ENCODE data around the gene TSEN54. TPM values are rescaled to one million over a fixed set of nuclear protein-coding genes. Genes with fewer than 3 reads are reported as not detected.

TSEN54 gene
- total RNA-seq, 1 experiment from 2014 or later, result 44.5 TPM

DNA sequence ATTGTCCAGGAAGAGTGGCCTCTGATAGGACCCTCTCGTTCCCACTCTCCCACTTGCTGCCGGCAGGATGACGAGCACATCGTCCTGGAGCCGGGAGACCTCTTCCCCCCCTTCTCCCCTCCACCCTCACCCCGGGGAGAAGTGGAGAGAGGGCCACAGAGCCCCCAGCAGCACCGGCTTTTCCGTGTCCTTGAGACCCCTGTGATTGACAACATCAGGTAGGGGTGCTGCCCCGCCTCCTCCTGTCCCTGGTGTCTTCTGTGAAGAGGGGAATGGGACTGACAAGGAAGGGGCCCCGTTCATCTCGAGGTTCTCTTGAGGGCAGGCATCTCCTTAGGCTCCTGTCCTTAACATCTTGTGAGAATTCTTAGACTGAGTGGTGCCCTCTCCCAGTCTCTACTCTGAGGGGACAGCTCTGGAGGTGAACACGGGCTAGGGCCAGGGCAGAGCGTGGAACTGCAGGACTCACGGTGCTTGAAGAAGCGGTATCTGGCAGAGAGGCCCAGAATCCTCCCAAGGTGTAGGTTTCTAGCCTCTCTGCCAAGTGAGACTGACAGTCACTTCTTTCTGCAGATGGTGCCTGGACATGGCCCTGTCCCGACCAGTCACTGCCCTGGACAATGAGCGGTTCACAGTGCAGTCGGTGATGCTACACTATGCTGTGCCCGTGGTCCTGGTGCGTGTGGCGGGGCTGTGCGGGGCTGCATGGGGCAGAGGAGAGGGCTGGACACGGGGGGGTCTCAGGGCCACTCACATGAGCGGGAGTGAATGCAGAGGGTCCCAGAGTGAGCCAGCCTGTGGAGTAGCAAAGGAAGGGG is 27.4 kb upstream of the TSEN54 start:
- Histone ChIP-seq H3K79me1 (ENCODE audit: insufficient read depth, low read depth, low read length, poor library complexity, severe bottlenecking) (no peaks in the 10 kb centered on the region), H3K56ac (ENCODE audit: insufficient read length, low read depth, low read length) (no peak overlapping the region), H3K9ac (ENCODE audit: extremely low read depth, insufficient read length, low read length) (no peak overlapping the region), H3K23ac (ENCODE audit: insufficient read length, low read depth, low read length) (no peak overlapping the region), H2BK12ac (ENCODE audit: insufficient read length, low read depth, low read length) (no peak overlapping the region), H3K27ac (ENCODE audit: insufficient read length, low read depth, low read length) (no peak overlapping the region), H2BK5ac (ENCODE audit: insufficient read length, low read length) (no peak overlapping the region), H2AK5ac (ENCODE audit: insufficient read length, low read length) (no peak overlapping the region), H3K23me2 (ENCODE audit: insufficient read length, low read depth, low read length, poor library complexity, severe bottlenecking) (no peaks in the 10 kb centered on the region), H2BK15ac (ENCODE audit: low read depth, low read length) (no peak overlapping the region), H2BK20ac (ENCODE audit: low read depth, low read length, poor library complexity, severe bottlenecking) (no peak overlapping the region), H3K14ac (ENCODE audit: insufficient read depth, low read length) (no peak overlapping the region; the same call in 1 of the 2 replicates), H3K4me2 (ENCODE audit: insufficient read depth, insufficient read length, low read length) (no peak overlapping the region), H4K20me1 (ENCODE audit: control insufficient read depth, insufficient read depth, insufficient read length) (no peaks in the 10 kb centered on the region), H3K4ac (ENCODE audit: low read depth, low read length) (no peak overlapping the region), H3K4me1 (ENCODE audit: insufficient read depth, low read length) (no peaks in the 10 kb centered on the region), H3T11ph (ENCODE audit: low read length) (no peak overlapping the region), H4K5ac (ENCODE audit: insufficient read length, low read depth, low read length) (no peak overlapping the region), H2BK120ac (ENCODE audit: low read depth, low read length, poor library complexity, severe bottlenecking) (no peak overlapping the region), H3K18ac (ENCODE audit: insufficient read length, low read depth, low read length) (no peak overlapping the region), H2AFZ (ENCODE audit: low read length) (no peak overlapping the region), H4K91ac (ENCODE audit: insufficient read length, low read depth, low read length) (no peak overlapping the region), H3K27me3 (ENCODE audit: insufficient read depth, low read length) (no peaks in the 10 kb centered on the region), H3K79me2 (ENCODE audit: insufficient read depth, low read length) (no peaks in the 10 kb centered on the region), H3K9me3 (ENCODE audit: control insufficient read depth, low read depth, low read length) (no peaks in the 10 kb centered on the region), H4K8ac (replicated peaks; ENCODE audit: insufficient read length, low read depth, low read length) (no peak overlapping the region)
- peaks cover 0 to 14% (median 14%) of the 10 kb centered on the region in 3 experiments; a peak in 5 of 7 replicates for H3K36me3 Mint-ChIP-seq (ENCODE audit: insufficient read depth in 1 of 3, low read depth in 3 of 3)
- no CpG with 5 or more reads among the region's 24 CpGs for WGBS (ENCODE audit: extremely low coverage, insufficient read length, low lambda C conversion rate)
- peak overlapping the region in 1 of 3 experiments; percentile 79; a peak in 1 of 7 replicates for H3K27ac Mint-ChIP-seq
- H3K4me1 Mint-ChIP-seq, result peaks cover 4 to 7% of the 10 kb centered on the region in 2 experiments
- TF ChIP-seq, protein P1, sequence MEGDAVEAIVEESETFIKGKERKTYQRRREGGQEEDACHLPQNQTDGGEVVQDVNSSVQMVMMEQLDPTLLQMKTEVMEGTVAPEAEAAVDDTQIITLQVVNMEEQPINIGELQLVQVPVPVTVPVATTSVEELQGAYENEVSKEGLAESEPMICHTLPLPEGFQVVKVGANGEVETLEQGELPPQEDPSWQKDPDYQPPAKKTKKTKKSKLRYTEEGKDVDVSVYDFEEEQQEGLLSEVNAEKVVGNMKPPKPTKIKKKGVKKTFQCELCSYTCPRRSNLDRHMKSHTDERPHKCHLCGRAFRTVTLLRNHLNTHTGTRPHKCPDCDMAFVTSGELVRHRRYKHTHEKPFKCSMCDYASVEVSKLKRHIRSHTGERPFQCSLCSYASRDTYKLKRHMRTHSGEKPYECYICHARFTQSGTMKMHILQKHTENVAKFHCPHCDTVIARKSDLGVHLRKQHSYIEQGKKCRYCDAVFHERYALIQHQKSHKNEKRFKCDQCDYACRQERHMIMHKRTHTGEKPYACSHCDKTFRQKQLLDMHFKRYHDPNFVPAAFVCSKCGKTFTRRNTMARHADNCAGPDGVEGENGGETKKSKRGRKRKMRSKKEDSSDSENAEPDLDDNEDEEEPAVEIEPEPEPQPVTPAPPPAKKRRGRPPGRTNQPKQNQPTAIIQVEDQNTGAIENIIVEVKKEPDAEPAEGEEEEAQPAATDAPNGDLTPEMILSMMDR (conservative IDR thresholded peaks at IDR 0.05), result no peak
- H3K9me3 Mint-ChIP-seq, result no peaks in the 10 kb centered on the region
- no peak overlapping the region for H3K4me3 Mint-ChIP-seq
- DNase-seq, result no peak
- H3K27me3 Mint-ChIP-seq (ENCODE audit: low read depth), result no peaks in the 10 kb centered on the region

Data from H9 (cell line).